GM19468 (cell line): ENCODE data around the gene MEIKIN.

Source experiments
- ATAC-seq: cut with Tn5 transposase; IDR thresholded peaks from one replicate; pipeline ENCODE4 v1.9.1; 2021; ENCODE audit warnings: mild to moderate bottlenecking, moderate library complexity, moderate number of reproducible peaks; ENCODE audit not compliant: unreplicated experiment; ENCODE audit errors: extremely low read depth

MEIKIN gene

DNA sequence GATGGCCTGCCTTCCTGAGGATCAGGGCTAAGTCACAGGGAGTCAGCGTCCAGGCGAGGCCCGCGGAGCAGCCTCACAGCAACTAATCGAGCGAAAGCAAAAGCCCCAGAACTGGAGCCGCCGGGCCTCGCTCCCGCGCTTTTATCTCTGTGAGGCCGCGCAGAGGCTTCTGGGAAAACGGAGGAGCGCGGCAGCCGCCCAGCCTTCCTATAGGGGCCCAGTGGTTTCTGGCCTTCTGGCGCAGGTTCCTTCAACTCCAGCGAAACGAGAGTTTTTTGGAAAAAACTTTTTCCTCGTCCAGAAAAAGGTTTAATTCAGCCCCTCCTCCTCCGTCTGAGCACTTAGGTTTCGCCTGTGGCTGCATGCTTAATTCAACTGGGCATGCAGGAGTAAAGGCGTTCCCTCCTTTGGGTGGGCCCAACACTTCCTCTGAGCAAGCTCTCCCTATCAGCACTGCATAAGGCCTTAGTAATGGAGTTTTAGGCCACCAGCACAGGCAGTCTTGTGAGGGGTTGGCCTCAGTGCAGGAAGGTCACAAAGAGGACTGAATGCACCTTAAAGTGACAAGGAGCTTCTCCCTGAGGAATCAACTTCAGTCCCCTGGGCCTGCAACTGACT, at the start of gene MEIKIN:
Gene MEIKIN (minus strand): TSS at position 113 of the 618 bp plus-strand sequence. CDS start 158 bp downstream, outside the sequence.
- no peak for ATAC-seq

DNA sequence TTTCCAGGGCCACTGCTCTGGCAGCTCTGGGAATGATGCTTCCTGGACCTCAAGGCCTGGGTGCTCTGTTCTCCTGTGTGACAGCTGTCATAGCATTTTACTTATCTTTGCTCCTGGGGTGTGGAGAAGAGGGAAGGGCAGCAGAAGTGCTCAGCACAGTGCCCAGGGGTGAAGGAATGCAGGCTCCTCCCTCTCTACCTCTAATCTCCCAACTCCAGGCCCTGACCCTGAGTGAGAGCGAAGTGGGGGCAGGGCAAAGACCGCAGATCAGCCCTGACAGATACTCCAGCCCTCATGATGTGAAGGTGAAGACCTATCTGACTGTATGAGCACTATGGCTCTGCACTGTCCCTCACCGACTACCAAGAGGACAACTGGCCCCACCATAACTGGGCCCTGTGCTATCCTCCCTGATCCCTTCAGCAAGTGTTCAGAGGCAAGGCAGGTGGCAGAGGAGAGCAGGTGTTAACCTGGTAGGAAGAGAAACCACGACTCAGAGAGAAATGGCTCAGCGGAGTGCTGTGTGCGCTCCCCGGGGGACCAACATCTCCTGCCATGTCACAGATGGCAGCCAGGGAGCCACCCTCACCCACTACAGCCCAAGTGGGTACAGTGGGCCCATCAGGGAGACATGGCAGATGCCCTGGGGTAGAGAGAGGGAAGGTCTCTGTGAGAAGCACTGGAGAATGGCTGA, 49.2 kb upstream of the MEIKIN start:
- ATAC-seq, result no peak

- no peak for ATAC-seq
Measured at GRCh38 chr5:131994090-131994489, 48.6 kb upstream of the MEIKIN start.

- ATAC-seq, result no peak
Measured at GRCh38 chr5:131993676-131994075, 48.2 kb upstream of the MEIKIN start.

DNA sequence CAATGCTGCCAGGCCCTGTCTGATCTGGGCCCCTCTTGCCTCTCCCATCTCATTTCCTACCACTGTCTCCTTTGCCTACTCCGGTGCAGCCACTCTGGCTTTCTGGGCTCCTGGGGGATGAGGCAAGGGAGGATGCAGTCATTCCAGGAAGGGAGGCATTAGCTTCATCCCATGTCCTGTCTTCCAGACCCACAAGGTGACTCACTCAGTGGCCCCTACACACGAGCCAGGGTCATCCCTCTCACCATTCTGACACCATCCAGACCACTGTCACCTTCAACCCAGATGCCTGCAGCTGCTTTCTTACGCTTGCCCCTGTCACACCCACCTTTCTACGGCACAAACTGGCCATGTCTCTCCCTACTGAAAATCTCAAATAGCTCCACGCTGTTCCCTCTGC, 46.9 kb upstream of the MEIKIN start:
- ATAC-seq, result no peak

GRCh38 chr5:131991593-131992324, 46.3 kb upstream of the MEIKIN start:
- ATAC-seq, result no peak

DNA sequence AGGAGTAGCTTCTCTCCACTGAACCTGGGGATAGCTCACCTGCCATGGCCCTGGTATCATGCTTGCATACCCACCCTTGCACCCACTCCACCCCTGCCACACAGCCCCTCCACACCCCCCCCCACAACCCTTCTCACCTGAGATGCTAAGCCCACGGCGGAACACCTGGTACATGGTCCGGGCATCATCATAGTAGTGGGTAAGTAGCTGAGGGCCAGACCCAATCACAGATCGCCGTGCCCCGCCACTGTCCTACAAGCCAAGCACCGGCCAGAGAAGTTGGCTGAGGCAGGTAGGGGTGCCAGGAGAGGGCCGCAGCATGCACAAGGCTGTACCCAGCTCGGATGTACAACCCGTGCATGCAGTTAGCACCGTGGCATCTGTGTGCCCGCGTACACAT, 45.3 kb upstream of the MEIKIN start:
- no peak for ATAC-seq

- no peak for ATAC-seq
Measured at GRCh38 chr5:131988601-131989000, 43.1 kb upstream of the MEIKIN start.

- ATAC-seq, result no peak
Measured at GRCh38 chr5:131987251-131987650, 41.8 kb upstream of the MEIKIN start.

DNA sequence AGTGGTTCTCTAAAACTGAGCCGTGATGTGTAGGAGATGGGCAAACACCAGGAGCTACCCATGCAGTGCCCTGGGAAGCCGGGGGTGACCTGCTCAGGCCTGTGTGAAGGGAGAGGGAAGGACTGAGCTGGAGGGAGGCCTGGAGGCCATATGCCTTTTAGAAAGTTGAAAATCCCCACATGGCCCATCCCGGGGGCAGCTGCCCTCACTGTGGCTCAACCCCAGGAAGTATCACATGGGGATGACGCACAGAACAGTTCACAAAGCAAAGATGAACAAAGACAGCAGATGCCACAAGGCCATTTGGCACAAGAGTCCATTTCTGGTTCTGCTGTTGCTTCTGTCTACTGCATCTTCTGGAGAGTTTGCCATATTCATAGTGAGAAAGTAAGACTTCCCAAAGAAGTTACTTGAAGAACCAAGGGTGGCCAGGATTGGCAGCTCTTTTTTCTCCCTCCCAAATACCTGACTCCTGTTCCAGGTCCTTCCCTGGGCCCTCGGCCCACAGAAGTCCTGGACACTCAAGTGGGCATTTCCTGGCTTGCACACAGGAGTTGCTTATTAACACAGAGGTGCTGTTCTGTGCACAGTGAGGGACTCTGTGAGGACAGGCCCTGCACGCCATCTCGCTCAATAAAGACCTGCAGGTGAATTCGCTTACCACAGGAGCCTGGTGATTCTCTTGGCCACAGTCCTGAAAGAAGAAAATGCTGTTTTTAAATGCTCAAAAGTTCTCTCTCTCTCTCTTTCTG, 40.9 kb upstream of the MEIKIN start:
- no peak for ATAC-seq

GRCh38 chr5:131984956-131985665, 39.6 kb upstream of the MEIKIN start:
- no peak for ATAC-seq

DNA sequence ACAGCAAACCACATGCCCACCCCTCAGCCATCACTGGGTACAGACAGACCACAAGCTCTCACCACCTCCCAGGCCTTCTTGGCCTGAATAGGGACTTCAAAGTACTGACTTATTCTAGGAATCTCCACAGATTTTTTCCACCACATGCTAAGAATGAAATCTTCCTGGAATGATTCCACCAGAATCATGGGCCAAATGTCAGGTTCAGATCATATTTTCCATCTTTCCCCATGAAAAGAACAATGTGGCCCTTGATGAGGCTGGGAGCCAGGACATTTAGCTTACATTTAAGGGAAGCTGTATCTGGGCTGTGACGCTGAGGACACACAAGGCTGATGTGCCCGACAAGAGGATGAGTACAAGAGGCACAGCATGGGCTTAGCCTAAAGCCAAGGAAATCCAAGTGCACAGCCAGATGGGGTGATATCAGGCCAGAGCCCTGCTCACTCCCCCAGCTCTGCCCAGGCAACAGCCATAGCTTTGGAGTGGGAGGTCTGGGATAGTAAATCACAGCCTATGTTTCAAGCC, 37.8 kb upstream of the MEIKIN start:
- ATAC-seq, result no peak

- ATAC-seq, result no peak
Measured at GRCh38 chr5:131981516-131981915, 36.1 kb upstream of the MEIKIN start.

DNA sequence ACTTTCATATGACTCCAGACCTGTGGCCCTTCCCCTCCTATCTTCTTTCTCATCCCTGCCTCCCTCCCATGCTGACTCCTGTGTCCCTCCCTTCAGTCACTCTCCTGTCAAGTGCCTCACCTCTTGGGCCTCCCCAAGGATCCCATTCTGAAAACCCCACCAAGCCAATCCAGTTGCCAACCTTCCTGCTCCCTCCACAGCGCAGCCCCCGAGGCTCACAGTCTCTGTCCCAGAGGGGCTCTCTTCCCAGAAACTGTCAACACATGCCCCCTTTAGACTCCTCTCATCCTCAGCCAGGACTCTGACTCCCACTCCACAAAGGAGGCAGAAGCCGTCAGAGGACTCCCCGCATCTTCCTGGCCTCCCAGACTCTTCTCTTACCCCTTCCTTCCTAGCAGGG, 35.2 kb upstream of the MEIKIN start:
- ATAC-seq, result no peak

DNA sequence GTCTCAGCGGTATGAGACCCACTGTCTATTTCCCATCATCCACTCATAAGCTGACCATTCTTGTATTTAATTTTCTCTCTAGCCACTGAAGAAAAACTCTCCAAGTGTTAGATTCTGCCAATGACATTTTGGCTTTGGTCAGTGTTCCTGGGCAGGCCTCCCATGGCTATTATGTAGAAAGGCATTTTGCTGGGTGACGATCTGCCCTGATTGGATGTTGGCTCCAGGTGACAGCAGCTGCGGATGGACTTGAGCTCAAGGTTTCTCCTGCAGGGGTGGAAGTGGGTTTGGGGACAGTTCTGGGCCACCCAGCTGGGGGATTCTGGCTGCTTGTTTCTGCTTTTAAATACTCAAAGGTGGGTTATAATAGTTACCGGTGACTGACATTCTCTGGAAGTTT, 34.4 kb upstream of the MEIKIN start:
- no peak for ATAC-seq

DNA sequence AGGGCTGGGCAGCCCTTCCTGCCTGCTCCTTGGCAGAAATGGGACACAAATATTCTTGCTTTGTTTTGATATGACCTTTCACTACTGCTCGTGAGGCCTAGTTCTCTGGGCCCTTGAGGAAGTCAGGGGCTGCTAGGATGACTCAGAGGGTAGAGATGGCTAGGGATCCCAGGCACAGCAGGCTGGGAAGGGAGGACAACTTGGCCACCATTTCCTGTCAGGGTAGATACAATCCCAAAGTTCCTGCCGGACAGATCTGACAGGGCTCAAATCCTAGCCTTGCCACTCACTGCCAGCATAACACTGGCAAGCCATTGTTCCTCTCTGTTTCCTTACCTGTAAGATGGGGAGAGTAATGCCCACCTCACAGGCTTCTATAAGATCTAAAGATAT, 31.7 kb upstream of the MEIKIN start:
- ATAC-seq, result no peak

- ATAC-seq, result no peak
Measured at GRCh38 chr5:131976414-131977211, 31.1 kb upstream of the MEIKIN start.

DNA sequence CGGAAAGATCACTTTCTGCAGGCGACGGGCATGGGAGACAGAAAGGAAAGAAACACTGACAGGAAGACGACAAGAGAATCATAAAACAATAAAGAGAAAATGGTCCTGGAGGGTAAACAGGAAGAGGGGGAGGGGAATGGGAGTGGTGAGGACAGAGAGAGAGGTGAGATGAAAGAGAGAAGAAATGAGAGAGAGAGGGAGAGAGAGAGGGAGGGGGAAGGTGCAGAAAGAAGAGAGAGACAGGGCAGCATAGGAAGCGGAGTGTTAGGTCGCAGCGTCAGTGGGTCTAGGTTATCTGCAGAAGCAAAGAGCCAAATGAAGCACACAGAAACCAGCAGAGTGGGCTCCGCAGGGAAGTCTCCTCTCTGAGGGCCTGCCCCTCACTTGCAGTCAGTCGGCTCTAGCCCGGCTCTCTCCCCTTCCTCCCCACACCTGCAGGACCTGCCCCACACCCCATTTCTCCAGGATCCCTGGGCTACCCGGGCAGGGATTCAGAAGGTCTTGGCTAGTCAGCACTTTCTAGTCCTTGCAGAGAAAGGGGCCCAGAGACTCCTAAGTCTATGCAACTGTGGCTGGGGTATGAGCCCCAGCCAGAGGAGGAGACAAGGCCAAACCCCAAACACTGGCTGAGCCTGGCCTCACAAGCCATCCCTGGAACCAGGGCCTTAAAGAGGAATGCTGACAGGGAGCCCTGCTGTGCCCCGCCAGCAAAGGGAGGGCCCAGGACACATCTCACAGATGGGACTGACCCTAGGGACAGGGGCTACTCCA, 29.7 kb upstream of the MEIKIN start:
- no peak for ATAC-seq
